ENCODE data around the gene B9D2. TPM values are rescaled to one million over a fixed set of nuclear protein-coding genes. Genes with fewer than 3 reads are reported as not detected.

B9D2 gene
- total and polyA plus RNA-seq, 2 donors = 9.0 to 9.3 TPM

GRCh38 chr19:41307090-41307875 lies 56.7 kb downstream of the B9D2 start:
- peak in 7 of 9 donors; percentile 32 to 85 (median 56) for DNase-seq (ENCODE audit: low read depth in 6 of 9, low spot score in 9 of 9)
- 8% methylated on average over 8 of the region's 8 CpGs for WGBS
- Histone ChIP-seq H3K9me3 (ENCODE audit: control insufficient read depth in 2 of 2, insufficient read depth in 1 of 2, low read length in 1 of 2) (no peaks in the 10 kb centered on the region), H3K4me3 (ENCODE audit: low read length in 2 of 2) (peak overlapping the region; percentile 1 to 33), H3K4me1 (ENCODE audit: control insufficient read depth in 2 of 2, insufficient read depth in 2 of 2, low read length in 2 of 2) (peaks cover 43 to 76% of the 10 kb centered on the region in 2 donors), H3K36me3 (ENCODE audit: control insufficient read depth in 2 of 2, insufficient read depth in 2 of 2, low read length in 1 of 2) (peaks cover 45 to 53% of the 10 kb centered on the region in 2 donors), H3K27ac (ENCODE audit: low read depth in 1 of 2, low read length in 1 of 2) (peak overlapping the region; percentile 92 to 96), H3K27me3 (ENCODE audit: control insufficient read depth in 2 of 2, insufficient read depth in 1 of 2, low read length in 1 of 2) (no peaks in the 10 kb centered on the region)

DNA sequence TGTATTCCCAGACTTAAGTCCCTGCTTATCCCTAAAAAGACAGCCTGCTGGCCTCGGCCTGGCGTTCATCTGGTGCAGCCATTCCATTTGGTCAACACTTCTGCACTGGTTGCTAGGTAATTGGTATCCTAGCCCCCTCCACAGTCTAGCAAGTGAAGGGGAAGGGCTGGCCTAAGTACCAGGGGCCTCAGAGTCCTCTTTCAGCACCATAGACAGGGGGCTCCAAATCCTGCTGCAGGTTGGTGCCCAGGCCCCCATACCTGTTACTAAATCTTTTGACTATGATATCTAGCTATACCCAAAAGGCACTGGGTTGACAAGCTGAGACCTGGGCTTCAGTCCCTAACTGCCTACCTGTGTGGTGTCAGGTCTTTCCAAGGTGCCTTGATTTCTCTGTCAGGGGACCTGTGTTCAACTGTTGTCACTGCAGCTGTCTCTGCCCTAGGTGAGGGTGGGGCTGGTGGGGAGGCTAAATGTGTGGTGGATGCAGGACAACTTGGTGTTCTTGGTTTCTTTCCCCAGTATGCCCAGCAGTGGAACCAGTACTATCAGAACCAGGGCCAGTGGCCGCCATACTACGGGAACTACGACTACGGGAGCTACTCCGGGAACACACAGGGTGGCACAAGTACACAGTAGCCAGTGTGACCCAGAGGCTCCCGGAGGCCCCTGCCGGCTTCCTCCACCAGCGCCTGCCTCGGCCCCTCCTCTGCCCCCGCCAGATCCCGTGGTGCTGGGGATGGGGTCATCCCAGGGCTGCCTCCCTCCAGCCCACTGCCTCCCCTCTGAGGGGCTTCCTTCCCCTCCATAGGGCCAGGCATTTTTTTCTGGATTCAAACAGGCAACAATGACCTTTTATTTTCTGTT lies 57.8 kb downstream of the B9D2 start:
- no peaks in the 10 kb centered on the region for H3K9me3 ChIP-seq (ENCODE audit: control insufficient read depth in 2 of 2, insufficient read depth in 1 of 2, low read length in 1 of 2)
- H3K27me3 ChIP-seq (ENCODE audit: control insufficient read depth in 2 of 2, insufficient read depth in 1 of 2, low read length in 1 of 2) = no peaks in the 10 kb centered on the region
- peak in 1 of 9 donors; percentile 35 for DNase-seq (ENCODE audit: low read depth in 6 of 9, low spot score in 9 of 9)
- peaks cover 54 to 62% of the 10 kb centered on the region in 2 donors for H3K36me3 ChIP-seq (ENCODE audit: control insufficient read depth in 2 of 2, insufficient read depth in 2 of 2, low read length in 1 of 2)
- peaks cover 43 to 76% of the 10 kb centered on the region in 2 donors for H3K4me1 ChIP-seq (ENCODE audit: control insufficient read depth in 2 of 2, insufficient read depth in 2 of 2, low read length in 2 of 2)
- no peak overlapping the region for H3K4me3 ChIP-seq (ENCODE audit: low read length in 2 of 2)
- H3K27ac ChIP-seq (ENCODE audit: low read depth in 1 of 2, low read length in 1 of 2) = peak overlapping the region; percentile 87 to 96
- WGBS = 75% methylated on average over 13 of the region's 13 CpGs

- H3K4me3 ChIP-seq (ENCODE audit: low read length in 2 of 2) = no peak overlapping the region
- H3K36me3 ChIP-seq (ENCODE audit: control insufficient read depth in 2 of 2, insufficient read depth in 2 of 2, low read length in 1 of 2) = peaks cover 63 to 73% of the 10 kb centered on the region in 2 donors
- H3K27ac ChIP-seq (ENCODE audit: low read depth in 1 of 2, low read length in 1 of 2) = no peak overlapping the region
- no peaks in the 10 kb centered on the region for H3K9me3 ChIP-seq (ENCODE audit: control insufficient read depth in 2 of 2, insufficient read depth in 1 of 2, low read length in 1 of 2)
- H3K4me1 ChIP-seq (ENCODE audit: control insufficient read depth in 2 of 2, insufficient read depth in 2 of 2, low read length in 2 of 2) = peaks cover 35 to 70% of the 10 kb centered on the region in 2 donors
- no peak for DNase-seq (ENCODE audit: low read depth in 6 of 9, low spot score in 9 of 9)
- no peaks in the 10 kb centered on the region for H3K27me3 ChIP-seq (ENCODE audit: control insufficient read depth in 2 of 2, insufficient read depth in 1 of 2, low read length in 1 of 2)
- WGBS = 94% methylated on average over 4 of the region's 4 CpGs
These were observed 59.1 kb downstream of the B9D2 start for GRCh38 chr19:41304706-41305483.

Other genes with a start within 250 kb of the B9D2 start
- gene CYP2F1, start 249.7 kb downstream of the B9D2 start, total RNA-seq = not detected
- gene CYP2F1, start 249.7 kb downstream of the B9D2 start, polyA plus RNA-seq = 0.07 TPM
- gene CYP2S1, start 170.9 kb downstream of the B9D2 start, total RNA-seq = 0.99 TPM
- 4.3 TPM for gene CYP2S1, start 170.9 kb downstream of the B9D2 start, polyA plus RNA-seq
- gene AXL, start 144.9 kb downstream of the B9D2 start, total RNA-seq = 11.9 TPM
- gene AXL, start 144.9 kb downstream of the B9D2 start, polyA plus RNA-seq = 9.5 TPM
- 67.9 TPM for gene HNRNPUL1, start 99.8 kb downstream of the B9D2 start, total RNA-seq
- 98.7 TPM for gene HNRNPUL1, start 99.8 kb downstream of the B9D2 start, polyA plus RNA-seq
- gene CCDC97, start 54.0 kb downstream of the B9D2 start, total RNA-seq = 10.8 TPM
- 15.4 TPM for gene CCDC97, start 54.0 kb downstream of the B9D2 start, polyA plus RNA-seq
- 5.0 TPM for gene TGFB1, start 10.2 kb downstream of the B9D2 start, total RNA-seq
- gene TGFB1, start 10.2 kb downstream of the B9D2 start, polyA plus RNA-seq = 24.8 TPM
- gene TMEM91, start 12.4 kb upstream of the B9D2 start, total RNA-seq = 4.5 TPM
- 30.8 TPM for gene TMEM91, start 12.4 kb upstream of the B9D2 start, polyA plus RNA-seq
- gene EXOSC5, start 33.2 kb upstream of the B9D2 start, total RNA-seq = 20.2 TPM
- 20.3 TPM for gene EXOSC5, start 33.2 kb upstream of the B9D2 start, polyA plus RNA-seq
- gene BCKDHA, start 33.7 kb upstream of the B9D2 start, total RNA-seq = 28.8 TPM
- gene BCKDHA, start 33.7 kb upstream of the B9D2 start, polyA plus RNA-seq = 37.7 TPM
- 0.94 TPM for gene B3GNT8, start 63.2 kb upstream of the B9D2 start, total RNA-seq
- gene B3GNT8, start 63.2 kb upstream of the B9D2 start, polyA plus RNA-seq = 4.1 TPM
- gene DMAC2, start 75.8 kb upstream of the B9D2 start, total RNA-seq = 28.2 TPM
- gene DMAC2, start 75.8 kb upstream of the B9D2 start, polyA plus RNA-seq = 29.3 TPM
- gene ERICH4, start 79.0 kb upstream of the B9D2 start, total RNA-seq = not detected
- gene ERICH4, start 79.0 kb upstream of the B9D2 start, polyA plus RNA-seq = 0.05 TPM
- 4.8 TPM for gene CEACAM21, start 212.0 kb upstream of the B9D2 start, total RNA-seq
- 11.0 TPM for gene CEACAM21, start 212.0 kb upstream of the B9D2 start, polyA plus RNA-seq

Measured in thymus (tissue), 11 donors.